ENCODE data around the gene CCL13. TPM values are rescaled to one million over a fixed set of nuclear protein-coding genes. Genes with fewer than 3 reads are reported as not detected.

CCL13 gene
- total and polyA plus RNA-seq, 8 donors, result 0.65 to 29.5 (median 12.0) TPM; not detected in 4

DNA sequence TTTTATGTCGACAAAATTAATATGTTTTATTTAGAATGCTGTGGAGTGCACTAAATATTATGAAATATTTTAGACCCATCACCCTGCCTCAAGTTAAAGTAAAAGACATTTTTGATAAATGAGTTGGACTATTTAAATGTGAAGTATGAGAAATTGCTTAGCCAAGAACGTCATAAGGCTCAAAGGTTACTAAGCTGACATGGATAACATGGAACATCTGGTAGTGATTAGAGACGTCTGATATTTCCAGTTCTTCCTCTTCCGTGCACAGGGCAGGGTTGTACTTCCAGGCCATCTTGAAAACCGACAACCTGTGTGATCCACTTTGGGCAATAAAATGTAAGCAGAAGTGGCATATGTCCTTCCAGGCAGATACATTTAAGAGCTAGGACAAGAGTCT is 44.2 kb upstream of the CCL13 start:
- Histone ChIP-seq H3K4me1 (peaks cover 0 to 22% (median 11%) of the 10 kb centered on the region in 4 donors), H3K36me3 (no peaks in the 10 kb centered on the region), H3K27ac (peak overlapping the region in 4 of 5 donors; percentile 34 to 69 (median 58)), H3K27me3 (peaks cover 0 to 6% (median 0%) of the 10 kb centered on the region in 3 donors), H3K4me3 (no peak overlapping the region), H3K9me3 (no peaks in the 10 kb centered on the region)
- intact Hi-C loops (cut with DNase I; ENCODE audit: low total_unique reads), result no loop called here
- peak in 1 of 2 donors; percentile 52 for DNase-seq
- 35 to 51% (median 46%) methylated on average over 5 of the region's 5 CpGs for WGBS, 5 donors
- TF ChIP-seq POLR2A (IDR thresholded peaks at IDR 0.05) (no peak), POLR2AphosphoS5 (IDR thresholded peaks at IDR 0.05) (peak in 1 of 3 donors; percentile 58)

DNA sequence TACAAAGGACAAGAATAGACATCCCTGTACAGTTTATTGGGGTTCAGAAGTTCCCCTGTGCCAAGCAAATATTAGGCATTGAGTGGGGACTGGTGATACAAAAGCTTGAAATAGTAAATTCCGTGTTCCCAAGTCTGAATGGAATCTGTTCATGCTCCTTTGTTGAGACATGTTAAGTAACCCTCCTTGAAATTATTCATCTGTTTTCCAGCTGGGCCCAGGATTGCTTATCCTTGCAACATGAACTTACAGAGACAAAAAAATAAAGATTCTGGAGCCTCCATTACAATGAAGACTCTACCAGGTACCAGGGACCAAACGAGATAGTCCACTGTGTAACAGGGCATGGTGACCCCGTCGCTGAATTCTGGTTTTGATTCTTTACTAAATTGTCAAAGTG is 43.1 kb upstream of the CCL13 start:
- intact Hi-C loops (cut with DNase I; ENCODE audit: low total_unique reads), result no loop called here
- TF ChIP-seq POLR2AphosphoS5 (IDR thresholded peaks at IDR 0.05), result no peak
- TF ChIP-seq, protein P1, sequence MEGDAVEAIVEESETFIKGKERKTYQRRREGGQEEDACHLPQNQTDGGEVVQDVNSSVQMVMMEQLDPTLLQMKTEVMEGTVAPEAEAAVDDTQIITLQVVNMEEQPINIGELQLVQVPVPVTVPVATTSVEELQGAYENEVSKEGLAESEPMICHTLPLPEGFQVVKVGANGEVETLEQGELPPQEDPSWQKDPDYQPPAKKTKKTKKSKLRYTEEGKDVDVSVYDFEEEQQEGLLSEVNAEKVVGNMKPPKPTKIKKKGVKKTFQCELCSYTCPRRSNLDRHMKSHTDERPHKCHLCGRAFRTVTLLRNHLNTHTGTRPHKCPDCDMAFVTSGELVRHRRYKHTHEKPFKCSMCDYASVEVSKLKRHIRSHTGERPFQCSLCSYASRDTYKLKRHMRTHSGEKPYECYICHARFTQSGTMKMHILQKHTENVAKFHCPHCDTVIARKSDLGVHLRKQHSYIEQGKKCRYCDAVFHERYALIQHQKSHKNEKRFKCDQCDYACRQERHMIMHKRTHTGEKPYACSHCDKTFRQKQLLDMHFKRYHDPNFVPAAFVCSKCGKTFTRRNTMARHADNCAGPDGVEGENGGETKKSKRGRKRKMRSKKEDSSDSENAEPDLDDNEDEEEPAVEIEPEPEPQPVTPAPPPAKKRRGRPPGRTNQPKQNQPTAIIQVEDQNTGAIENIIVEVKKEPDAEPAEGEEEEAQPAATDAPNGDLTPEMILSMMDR (IDR thresholded peaks at IDR 0.05), result no peak
- TF ChIP-seq EP300 (IDR thresholded peaks at IDR 0.05), result no peak
- 70 to 84% (median 82%) methylated on average over 4 of the region's 4 CpGs for WGBS, 5 donors
- H3K36me3 ChIP-seq, result no peaks in the 10 kb centered on the region
- H3K4me1 ChIP-seq, result peaks cover 0 to 15% (median 9%) of the 10 kb centered on the region in 4 donors
- no peak overlapping the region for H3K4me3 ChIP-seq
- DNase-seq, result peak in 1 of 2 donors; percentile 32
- no peaks in the 10 kb centered on the region for H3K9me3 ChIP-seq
- H3K27me3 ChIP-seq, result peaks cover 0 to 6% (median 0%) of the 10 kb centered on the region in 3 donors
- peak overlapping the region in 4 of 5 donors; percentile 34 to 69 (median 58) for H3K27ac ChIP-seq

DNA sequence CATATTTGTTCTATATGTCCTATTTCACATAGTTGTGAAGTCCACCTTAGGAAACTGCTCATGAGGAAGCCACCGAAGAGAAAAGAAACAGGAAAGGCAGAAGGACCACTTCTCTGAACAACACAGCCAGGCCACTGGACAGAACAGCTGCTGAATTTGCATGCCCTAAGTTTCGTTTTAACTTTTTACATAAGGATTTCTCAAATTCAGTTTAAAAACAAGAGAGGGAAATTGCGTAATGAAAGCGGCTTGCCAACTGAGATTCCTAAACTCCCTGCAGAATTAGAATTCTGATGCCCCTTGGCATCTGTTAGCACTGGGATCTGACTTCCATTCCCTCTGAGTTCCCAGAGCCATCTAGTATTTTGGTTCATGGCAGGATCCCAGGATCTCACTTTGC is 42.0 kb upstream of the CCL13 start:
- H3K4me3 ChIP-seq, result no peak overlapping the region
- no peaks in the 10 kb centered on the region for H3K36me3 ChIP-seq
- TF ChIP-seq POLR2A (IDR thresholded peaks at IDR 0.05) (no peak), POLR2AphosphoS5 (IDR thresholded peaks at IDR 0.05) (peak in 2 of 3 donors; percentile 14 to 39)
- H3K4me1 ChIP-seq, result peaks cover 0 to 17% (median 9%) of the 10 kb centered on the region in 4 donors
- peak in 1 of 2 donors; percentile 52 for DNase-seq
- peak overlapping the region in 4 of 5 donors; percentile 34 to 69 (median 46) for H3K27ac ChIP-seq
- H3K9me3 ChIP-seq, result no peaks in the 10 kb centered on the region
- intact Hi-C loops (cut with DNase I; ENCODE audit: low total_unique reads), result no loop called here
- peaks cover 0 to 6% (median 0%) of the 10 kb centered on the region in 3 donors for H3K27me3 ChIP-seq
- 49 to 58% (median 55%) methylated on average over 4 of the region's 4 CpGs for WGBS, 5 donors

DNA sequence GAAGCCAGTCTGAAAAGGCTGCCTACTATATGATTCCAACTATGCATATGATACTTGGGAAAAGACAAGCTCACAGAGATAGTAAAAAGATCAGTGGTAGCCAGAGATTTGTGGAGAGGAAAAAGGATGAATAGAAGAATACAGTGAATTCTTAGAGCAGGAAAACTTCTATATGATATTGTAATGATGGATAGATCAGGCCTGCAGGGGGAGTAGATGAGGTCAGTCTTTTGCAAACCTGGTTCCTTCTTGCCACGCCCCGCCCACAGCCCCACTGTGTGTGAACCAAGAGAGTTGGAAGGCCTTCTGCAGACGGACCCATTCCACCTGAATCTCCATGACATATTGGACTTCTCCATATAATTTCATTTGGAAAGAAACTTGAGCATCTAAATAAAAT is 37.8 kb upstream of the CCL13 start:
- Histone ChIP-seq H3K27ac (no peak overlapping the region), H3K36me3 (no peaks in the 10 kb centered on the region), H3K4me3 (no peak overlapping the region), H3K4me1 (peaks cover 0 to 18% (median 8%) of the 10 kb centered on the region in 4 donors), H3K27me3 (no peaks in the 10 kb centered on the region), H3K9me3 (no peaks in the 10 kb centered on the region)
- DNase-seq, result no peak
- TF ChIP-seq POLR2A (IDR thresholded peaks at IDR 0.05) (no peak), EP300 (IDR thresholded peaks at IDR 0.05) (no peak), POLR2AphosphoS5 (IDR thresholded peaks at IDR 0.05) (no peak)
- TF ChIP-seq, protein P1 (IDR thresholded peaks at IDR 0.05), result no peak
- intact Hi-C loops (cut with DNase I; ENCODE audit: low total_unique reads), result no loop called here
- WGBS, 5 donors, result 48 to 68% (median 63%) methylated on average over 3 of the region's 3 CpGs

DNA sequence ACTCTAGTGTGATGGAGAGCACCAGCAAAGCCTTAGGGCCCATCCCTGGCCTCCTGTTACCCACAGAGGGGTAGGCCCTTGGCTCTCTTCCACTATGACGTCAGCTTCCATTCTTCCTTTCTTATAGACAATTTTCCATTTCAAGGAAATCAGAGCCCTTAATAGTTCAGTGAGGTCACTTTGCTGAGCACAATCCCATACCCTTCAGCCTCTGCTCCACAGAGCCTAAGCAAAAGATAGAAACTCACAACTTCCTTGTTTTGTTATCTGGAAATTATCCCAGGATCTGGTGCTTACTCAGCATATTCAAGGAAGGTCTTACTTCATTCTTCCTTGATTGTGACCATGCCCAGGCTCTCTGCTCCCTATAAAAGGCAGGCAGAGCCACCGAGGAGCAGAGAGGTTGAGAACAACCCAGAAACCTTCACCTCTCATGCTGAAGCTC is 37.2 kb upstream of the CCL13 start, which contains the start of gene CCL8:
Gene CCL8, plus strand, starts transcription at position 397 of the 445 bp plus-strand sequence. CDS start 67 bp downstream, outside the sequence.
- 43 to 71% (median 59%) methylated on average over 2 of the region's 2 CpGs for WGBS, 5 donors
- Histone ChIP-seq H3K9me3 (no peaks in the 10 kb centered on the region), H3K4me3 (no peak within 1 kb of the TSS), H3K27ac (peak within 1 kb of the TSS in 1 of 5 donors; percentile 7), H3K36me3 (no peaks in the 10 kb centered on the region), H3K4me1 (peaks cover 0 to 14% (median 5%) of the 10 kb centered on the region in 4 donors), H3K27me3 (no peaks in the 10 kb centered on the region)
- intact Hi-C loops (cut with DNase I; ENCODE audit: low total_unique reads), result no loop called here
- DNase-seq, result peak in 1 of 2 donors; percentile 28
- TF ChIP-seq POLR2A (IDR thresholded peaks at IDR 0.05) (no peak), POLR2AphosphoS5 (IDR thresholded peaks at IDR 0.05) (no peak), EP300 (IDR thresholded peaks at IDR 0.05) (no peak)
- TF ChIP-seq, protein P1 (IDR thresholded peaks at IDR 0.05), result no peak
